ENCODE results near the gene NLRP13.
"Not testable (repeated sequence)": the region's sequence is repeated elsewhere in the genome, so short reads cannot be mapped to it uniquely, and the experiment has no call there.

Gene NLRP13

DNA sequence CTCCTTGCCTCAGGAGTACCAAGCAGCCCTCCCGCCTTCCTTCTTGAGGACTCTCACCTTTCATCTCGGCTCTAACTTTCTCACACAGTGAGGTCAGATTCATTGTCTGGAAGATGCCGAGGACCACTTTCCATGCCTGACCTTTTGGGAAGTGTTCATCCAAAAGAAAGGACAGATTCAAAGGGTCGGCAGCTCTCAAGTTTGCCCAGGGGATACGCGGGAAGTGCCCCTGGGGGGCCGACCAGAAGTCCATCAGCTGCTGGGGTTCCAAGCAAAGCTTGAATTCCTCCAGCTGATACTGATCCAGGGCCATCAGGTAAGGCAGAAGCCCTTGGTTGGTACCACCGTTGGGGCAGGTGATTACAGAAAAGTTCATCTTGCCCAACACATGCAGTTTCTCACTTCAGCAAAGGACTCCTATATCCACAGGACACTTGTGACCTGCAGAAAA lies at the start of gene NLRP13:
Gene NLRP13 (minus strand): TSS at position 401 of the 451 bp plus-strand sequence. CDS start 25 bp downstream, at position 376.
- DNase-seq (ENCODE audit: low read depth): no peak

DNA sequence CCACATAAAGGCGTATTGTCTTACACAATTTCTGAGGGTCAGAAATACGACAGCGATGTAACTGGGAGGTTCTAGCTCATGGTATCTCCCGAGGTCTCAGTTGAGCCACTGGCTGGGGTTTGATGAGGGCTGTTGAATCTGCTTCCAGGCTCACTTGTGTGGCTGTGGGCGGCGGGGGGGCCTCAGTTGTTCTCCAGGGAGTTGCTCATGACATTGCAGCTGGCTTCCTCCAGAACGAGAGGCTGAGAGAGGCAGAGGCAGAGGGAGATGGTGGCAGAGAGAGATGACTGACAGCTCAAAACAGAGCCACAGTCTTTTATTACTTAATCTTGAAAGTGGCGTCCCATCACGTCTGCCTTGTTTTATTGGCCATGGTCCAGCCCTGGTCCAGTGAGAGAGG lies 48.3 kb upstream of the NLRP13 start:
- no peak for DNase-seq (ENCODE audit: low read depth)

DNA sequence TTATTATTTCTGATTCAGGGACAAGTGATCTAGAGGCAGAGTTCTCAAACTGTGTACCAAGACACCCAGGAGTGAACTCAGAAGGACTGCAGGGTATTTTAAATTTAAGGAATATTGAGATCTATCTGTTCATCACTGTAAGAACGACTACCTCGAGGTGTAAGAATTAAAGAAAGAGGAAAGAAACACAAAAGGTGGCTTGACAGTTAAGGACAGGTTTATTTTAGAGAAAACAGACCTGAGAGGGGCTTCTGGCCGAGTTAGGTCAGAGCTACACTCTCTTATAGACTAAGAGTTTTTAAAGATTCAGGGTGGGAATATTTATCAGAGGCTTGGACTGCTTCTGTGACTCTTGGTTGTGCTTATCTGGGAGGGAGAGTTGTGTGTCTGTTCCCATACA lies 41.8 kb upstream of the NLRP13 start:
- no peak for DNase-seq (ENCODE audit: low read depth)

DNA sequence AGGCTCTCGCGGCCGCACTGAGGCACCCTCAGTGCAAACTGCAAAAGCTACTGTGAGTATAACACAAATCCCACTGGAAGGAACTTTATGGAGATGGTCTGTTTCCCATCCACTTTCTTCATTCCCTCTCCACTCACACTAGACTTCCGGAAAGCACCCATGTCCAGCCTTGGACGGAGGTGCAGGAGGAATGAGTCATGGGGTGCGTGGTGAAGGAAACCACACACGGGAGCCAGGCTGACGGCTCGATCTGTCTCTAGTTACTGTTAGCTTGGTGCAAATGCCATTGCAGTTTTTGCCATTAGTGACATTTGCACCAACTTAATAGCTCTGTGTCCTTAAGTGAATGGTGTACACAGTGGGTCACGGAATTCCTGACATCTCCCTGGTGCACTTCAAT lies 30.1 kb upstream of the NLRP13 start:
- no peak for DNase-seq (ENCODE audit: low read depth)

DNA sequence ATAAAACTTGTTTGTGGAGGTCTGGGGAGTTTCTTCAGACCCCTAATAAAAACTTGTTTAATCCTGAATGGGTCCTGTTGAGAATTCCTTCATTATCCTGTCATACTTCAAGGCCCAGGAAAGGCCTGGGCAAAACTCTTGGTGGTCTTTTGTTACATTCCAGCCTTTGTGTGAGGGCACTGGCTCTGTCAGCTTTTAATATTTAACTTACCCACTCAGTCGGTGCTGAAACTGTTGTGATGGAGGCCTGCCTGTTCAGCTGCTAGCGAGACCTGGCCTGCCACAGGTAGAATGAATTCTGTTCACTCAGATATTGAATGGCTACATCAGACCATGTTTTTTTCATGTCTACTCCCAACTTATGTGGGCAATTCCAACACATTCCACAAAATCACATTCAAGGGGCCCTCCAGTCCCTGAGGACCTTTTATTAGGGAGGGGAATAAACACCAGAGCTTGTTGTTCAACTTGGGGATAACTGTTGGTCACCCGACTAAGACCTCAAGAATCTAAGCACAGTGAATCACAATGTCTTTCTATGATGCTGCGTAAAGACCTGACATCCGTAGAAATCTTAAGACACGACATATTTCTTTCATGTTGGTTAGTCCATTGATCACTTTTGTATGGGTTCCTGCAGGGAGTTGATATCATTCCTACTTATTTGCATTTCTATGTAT lies 28.0 kb upstream of the NLRP13 start:
- DNase-seq (ENCODE audit: low read depth): no peak

GRCh38 chr19:55958356-55958755 lies 26.2 kb upstream of the NLRP13 start:
- no peak for DNase-seq (ENCODE audit: low read depth)

GRCh38 chr19:55956431-55956830 lies 24.3 kb upstream of the NLRP13 start:
- no peak for DNase-seq (ENCODE audit: low read depth)

DNA sequence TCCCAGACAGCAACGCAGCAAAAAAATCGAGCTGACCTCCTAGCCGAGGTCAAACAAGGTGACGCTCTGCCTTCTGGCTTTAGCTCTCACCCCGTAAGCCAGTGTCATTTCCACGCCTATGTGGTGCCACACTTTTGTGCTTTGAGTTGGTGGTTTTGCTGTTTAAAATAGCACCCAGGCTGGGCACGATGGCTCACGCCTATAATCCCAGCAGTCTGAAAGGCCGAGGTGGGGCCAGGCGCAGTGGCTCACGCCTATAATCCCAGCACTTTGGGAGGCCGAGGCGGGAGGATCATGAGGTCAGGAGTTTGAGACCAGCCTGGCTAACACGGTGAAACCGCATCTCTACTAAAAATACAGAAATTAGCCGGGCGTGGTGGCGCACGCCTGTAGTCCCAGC lies 18.4 kb upstream of the NLRP13 start:
- DNase-seq (ENCODE audit: low read depth): not testable (repeated sequence)

DNA sequence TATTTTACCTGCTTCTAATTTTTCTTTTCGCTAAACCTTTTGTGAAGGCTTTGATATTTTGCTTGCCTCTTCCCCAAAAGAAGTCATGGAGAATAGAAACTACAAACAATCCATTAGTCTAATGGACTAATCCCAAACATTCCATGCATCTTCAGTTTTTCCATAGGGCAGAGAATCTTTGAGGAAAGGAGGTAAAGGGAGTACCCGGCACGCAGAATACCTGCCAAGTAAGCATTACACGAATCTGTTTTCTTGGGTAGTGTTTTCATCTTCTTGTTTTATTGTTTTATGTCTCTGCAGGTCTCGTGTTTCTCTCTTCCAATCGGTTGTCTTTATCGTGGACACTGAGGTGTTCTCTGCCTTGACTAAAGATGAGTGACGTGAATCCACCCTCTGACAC lies 15.4 kb upstream of the NLRP13 start, which contains the start of gene NLRP8:
Gene NLRP8 (plus strand): TSS at position 301 of the 400 bp plus-strand sequence.
- no peak for DNase-seq (ENCODE audit: low read depth)

DNA sequence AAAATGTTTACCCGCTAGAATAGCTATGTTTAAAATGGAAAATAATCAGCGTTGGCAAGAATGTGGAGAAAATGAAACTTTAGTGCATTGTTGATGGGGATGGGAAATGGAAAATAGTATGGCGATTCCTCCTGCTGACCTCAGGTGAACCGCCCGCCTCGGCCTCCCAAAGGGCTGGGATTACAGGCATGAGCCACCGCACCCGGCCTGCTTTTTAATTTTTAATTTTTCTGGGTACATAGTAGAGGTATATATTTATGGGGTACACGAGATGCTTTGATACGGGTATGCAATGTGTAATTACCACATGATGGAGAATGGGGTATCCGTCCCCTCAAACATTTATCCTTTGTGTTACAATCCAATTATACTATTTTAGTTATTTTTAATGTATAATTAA lies 8.2 kb upstream of the NLRP13 start:
- DNase-seq (ENCODE audit: low read depth): no peak

GRCh38 chr19:55939206-55939605 lies 7.1 kb upstream of the NLRP13 start:
- DNase-seq (ENCODE audit: low read depth): no peak

DNA sequence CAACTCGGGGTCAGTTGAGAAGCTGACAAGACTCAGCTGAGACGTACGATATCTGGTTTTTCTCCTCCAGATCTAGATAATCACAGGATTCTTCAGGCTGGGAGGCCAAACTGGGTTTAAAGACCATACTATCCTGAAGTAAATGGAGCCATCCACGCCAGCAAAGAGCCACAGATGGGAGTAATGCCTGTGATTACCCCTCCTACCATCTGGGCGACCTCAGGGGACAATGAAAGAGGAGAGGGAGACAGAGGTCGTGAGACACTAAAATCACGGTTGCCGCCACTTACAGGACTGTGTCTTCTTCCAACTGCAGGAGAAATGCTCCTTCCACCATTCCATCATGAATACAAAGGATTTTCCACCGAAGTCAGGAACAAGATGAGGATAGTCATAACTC lies 3.1 kb upstream of the NLRP13 start:
- DNase-seq (ENCODE audit: low read depth): no peak

GRCh38 chr19:55930996-55931515 lies 1.1 kb downstream of the NLRP13 start:
- no peak for DNase-seq (ENCODE audit: low read depth)

- not testable (repeated sequence) for DNase-seq (ENCODE audit: low read depth)
Observed at GRCh38 chr19:55929258-55929657, 2.9 kb downstream of the NLRP13 start.

GRCh38 chr19:55927991-55928390 lies 4.1 kb downstream of the NLRP13 start:
- no peak for DNase-seq (ENCODE audit: low read depth)

- no peak for DNase-seq (ENCODE audit: low read depth)
Observed at GRCh38 chr19:55923556-55923955, 8.6 kb downstream of the NLRP13 start.

- no peak for DNase-seq (ENCODE audit: low read depth)
Observed at GRCh38 chr19:55913643-55914268, 18.4 kb downstream of the NLRP13 start.

- no peak for DNase-seq (ENCODE audit: low read depth)
Observed at GRCh38 chr19:55912916-55913315, 19.2 kb downstream of the NLRP13 start.

GRCh38 chr19:55909801-55910200 lies 22.3 kb downstream of the NLRP13 start:
- no peak for DNase-seq (ENCODE audit: low read depth)

DNA sequence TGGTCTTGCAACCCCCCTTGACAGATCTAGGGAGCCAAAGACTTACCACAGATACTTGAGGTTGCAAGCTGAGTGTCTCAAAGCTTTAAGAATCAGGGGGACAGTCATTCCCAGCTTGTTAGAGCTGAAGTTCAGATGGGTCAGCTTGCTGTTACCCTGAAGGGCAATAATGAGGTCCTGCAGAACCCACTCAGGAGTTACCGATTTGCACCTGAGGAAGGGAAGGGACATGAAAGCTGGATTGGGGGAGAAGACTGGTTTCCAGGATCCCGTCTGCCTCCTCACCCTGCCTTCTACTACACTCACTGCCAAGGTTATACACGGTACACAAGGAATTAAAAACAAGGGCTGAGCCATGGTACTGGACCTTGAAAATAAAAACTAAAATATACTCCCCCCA lies 24.4 kb downstream of the NLRP13 start:
- DNase-seq (ENCODE audit: low read depth): no peak

DNA sequence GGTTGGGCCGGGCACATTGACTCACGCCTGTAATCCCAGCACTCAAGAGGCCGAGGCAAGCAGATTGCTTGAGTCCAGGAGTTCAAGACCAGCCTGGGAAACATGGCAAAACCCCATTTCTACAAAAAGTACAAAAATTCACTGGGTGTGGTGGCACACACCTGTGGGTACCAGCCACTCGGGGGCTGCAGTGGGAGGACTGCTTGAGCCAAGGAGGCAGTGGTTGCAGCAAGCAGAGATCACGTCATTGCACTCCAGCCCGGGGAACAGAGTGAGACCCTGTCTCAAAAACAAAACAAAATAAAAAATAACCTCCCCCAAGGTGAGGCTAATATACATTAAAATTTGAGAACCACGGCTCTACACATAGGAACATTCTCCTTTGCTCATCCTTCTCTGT lies 24.9 kb downstream of the NLRP13 start:
- no peak for DNase-seq (ENCODE audit: low read depth)

DNA sequence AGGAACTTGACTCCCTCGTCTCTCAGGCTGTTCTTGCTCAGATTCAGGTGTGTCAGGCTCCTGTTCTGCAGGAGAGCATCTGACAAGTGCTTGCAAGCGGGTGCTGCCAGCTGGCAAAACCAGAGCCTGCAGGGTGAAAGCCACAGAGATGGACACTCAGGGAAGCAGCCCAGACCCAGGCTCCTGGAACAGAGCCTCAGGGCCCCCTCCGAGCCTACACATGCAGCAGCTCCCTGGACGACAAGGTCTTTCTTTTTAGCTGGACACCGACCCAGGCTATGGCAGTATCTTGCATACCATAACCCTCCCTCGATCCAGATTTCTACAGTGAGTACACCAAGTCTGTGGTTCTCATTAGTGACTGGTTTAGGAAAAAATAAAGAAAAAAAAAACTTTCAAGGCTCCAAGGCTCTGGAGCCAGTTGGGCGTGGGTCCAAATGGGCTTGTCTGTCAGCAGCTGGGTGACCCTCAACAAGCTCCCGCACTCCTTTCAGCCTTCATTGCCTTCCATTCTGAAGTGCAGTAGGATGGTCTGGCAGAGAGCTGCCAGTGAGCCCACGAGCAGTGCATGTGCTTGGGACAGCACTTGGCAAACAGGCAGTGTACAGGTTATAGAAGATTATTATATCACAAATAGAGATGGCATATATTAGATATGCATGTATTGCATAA lies 29.9 kb downstream of the NLRP13 start:
- DNase-seq (ENCODE audit: low read depth): no peak
